ENCODE measurements around the gene FGF16. TPM values are rescaled to one million over a fixed set of nuclear protein-coding genes. Genes with fewer than 3 reads are reported as not detected.
A peak's percentile ranks its signal among the peaks of the same experiment; 100 is the strongest.
"Not testable (repeated sequence)": the region's sequence is repeated elsewhere in the genome, so short reads cannot be mapped to it uniquely, and the experiment has no call there.

The FGF16 gene
- total RNA-seq, 1 donor from 2014 or later: not detected

DNA sequence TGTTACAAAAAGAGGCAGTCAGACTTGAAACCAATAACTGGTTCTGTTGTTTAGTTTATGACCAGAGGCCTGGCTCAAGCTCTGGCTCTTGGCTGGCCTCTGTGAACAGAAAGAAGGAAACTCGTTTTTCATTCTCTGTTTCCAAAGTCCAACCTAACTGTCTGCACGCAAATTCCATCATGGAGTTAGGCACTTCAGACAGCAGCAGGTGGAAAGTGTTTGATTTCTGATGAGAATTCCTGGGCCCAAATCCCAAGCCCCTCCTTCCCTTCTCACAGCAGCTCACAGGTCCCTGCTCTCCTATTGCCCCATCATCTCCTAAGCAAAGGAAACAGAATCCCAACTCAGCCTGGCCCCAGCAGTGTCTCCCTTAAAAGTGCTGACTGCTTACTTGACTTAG, 42.8 kb upstream of the FGF16 start:
- Histone ChIP-seq H3K27ac (ENCODE audit: low read depth, low read length) (no peak overlapping the region), H3K4me3 (ENCODE audit: insufficient read depth, low read depth, low read length) (no peak overlapping the region), H3K27me3 (ENCODE audit: insufficient read depth, low read length) (no peaks in the 10 kb centered on the region), H3K4me1 (ENCODE audit: insufficient read depth, low read length) (no peaks in the 10 kb centered on the region), H3K9me3 (ENCODE audit: insufficient read depth, low read depth, low read length) (no peaks in the 10 kb centered on the region), H3K36me3 (ENCODE audit: insufficient read depth, low read length) (no peaks in the 10 kb centered on the region), H3K9ac (ENCODE audit: low read length) (no peak overlapping the region), H2AFZ (ENCODE audit: low read depth, low read length) (no peak overlapping the region), H4K20me1 (ENCODE audit: insufficient read depth, low read length) (no peaks in the 10 kb centered on the region), H3K79me2 (ENCODE audit: insufficient read depth, low read length) (no peaks in the 10 kb centered on the region), H3K4me2 (ENCODE audit: low read length) (no peak overlapping the region)
- Mint-ChIP-seq H3K4me3 (ENCODE audit: unreplicated experiment) (no peak overlapping the region), H3K36me3 (ENCODE audit: low read depth, unreplicated experiment) (no peaks in the 10 kb centered on the region), H3K9me3 (ENCODE audit: unreplicated experiment) (no peaks in the 10 kb centered on the region), H3K27me3 (ENCODE audit: low read depth, unreplicated experiment) (no peaks in the 10 kb centered on the region), H3K27ac (ENCODE audit: unreplicated experiment) (no peak overlapping the region), H3K4me1 (ENCODE audit: low read depth, unreplicated experiment) (no peaks in the 10 kb centered on the region)
- DNase-seq (ENCODE audit: low read depth) (peak; percentile 10), FAIRE-seq (no peak)
- no peak for TF ChIP-seq EZH2 (IDR thresholded peaks at IDR 0.05; ENCODE audit: insufficient read depth, low read length)

DNA sequence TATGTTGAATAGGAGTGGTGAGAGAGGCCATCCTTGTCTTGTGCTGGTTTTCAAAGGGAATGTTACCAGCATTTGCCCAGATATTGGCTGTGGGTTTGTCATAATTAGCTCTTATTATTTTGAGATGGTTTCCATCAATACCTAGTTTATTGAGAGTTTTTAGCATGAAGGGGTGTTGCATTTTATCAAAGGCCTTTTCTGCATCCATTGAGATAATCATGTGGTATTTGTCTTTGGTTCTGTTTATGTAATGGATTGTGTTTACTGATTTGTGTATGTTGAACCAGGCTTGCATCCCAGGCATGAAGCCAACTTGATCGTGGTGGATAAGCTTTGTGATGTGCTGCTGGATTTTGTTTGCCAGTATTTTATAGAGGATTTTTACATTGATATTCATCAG, 39.4 kb upstream of the FGF16 start:
- H3K27me3 Mint-ChIP-seq (ENCODE audit: low read depth, unreplicated experiment); H3K79me2 ChIP-seq (ENCODE audit: insufficient read depth, low read length); H3K4me1 Mint-ChIP-seq (ENCODE audit: low read depth, unreplicated experiment); H3K9me3 Mint-ChIP-seq (ENCODE audit: unreplicated experiment); H3K4me3 ChIP-seq (ENCODE audit: insufficient read depth, low read depth, low read length); H3K9me3 ChIP-seq (ENCODE audit: insufficient read depth, low read depth, low read length); H3K27me3 ChIP-seq (ENCODE audit: insufficient read depth, low read length); H3K9ac ChIP-seq (ENCODE audit: low read length); H3K27ac Mint-ChIP-seq (ENCODE audit: unreplicated experiment); H3K27ac ChIP-seq (ENCODE audit: low read depth, low read length); H3K4me3 Mint-ChIP-seq (ENCODE audit: unreplicated experiment); H3K4me1 ChIP-seq (ENCODE audit: insufficient read depth, low read length); H4K20me1 ChIP-seq (ENCODE audit: insufficient read depth, low read length); H3K4me2 ChIP-seq (ENCODE audit: low read length); H2AFZ ChIP-seq (ENCODE audit: low read depth, low read length); H3K36me3 ChIP-seq (ENCODE audit: insufficient read depth, low read length); DNase-seq (ENCODE audit: low read depth); FAIRE-seq; H3K36me3 Mint-ChIP-seq (ENCODE audit: low read depth, unreplicated experiment): not testable (repeated sequence)

DNA sequence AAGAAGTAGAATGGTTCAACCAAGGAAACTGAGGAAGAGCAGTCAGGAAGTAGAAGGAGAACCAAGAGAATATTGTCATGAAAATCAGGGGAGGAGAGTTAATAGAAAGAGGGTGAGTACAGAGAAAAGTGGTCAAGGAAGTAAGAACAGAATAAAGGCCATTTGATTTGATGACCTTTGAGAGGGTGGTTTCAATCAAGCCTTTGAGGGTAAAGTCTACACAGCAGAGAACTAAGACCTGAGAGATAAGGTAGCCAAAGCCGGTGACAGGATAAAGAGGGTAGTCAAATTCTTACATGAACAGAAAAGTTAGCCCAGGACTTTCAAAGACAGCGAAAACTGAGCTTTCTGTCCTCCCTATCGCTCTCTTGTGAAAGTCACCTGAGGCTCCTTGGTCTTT, 34.6 kb upstream of the FGF16 start:
- H4K20me1 ChIP-seq (ENCODE audit: insufficient read depth, low read length): no peaks in the 10 kb centered on the region
- FAIRE-seq: peak; percentile 63
- H3K36me3 Mint-ChIP-seq (ENCODE audit: low read depth, unreplicated experiment): no peaks in the 10 kb centered on the region

More for the DNA sequence above, 34.6 kb upstream of the FGF16 start:
- Histone ChIP-seq H3K27ac (ENCODE audit: low read depth, low read length) (no peak overlapping the region), H3K4me3 (ENCODE audit: insufficient read depth, low read depth, low read length) (no peak overlapping the region), H3K4me2 (ENCODE audit: low read length) (no peak overlapping the region), H2AFZ (ENCODE audit: low read depth, low read length) (no peak overlapping the region), H3K4me1 (ENCODE audit: insufficient read depth, low read length) (no peaks in the 10 kb centered on the region), H3K36me3 (ENCODE audit: insufficient read depth, low read length) (no peaks in the 10 kb centered on the region), H3K9ac (ENCODE audit: low read length) (no peak overlapping the region), H3K9me3 (ENCODE audit: insufficient read depth, low read depth, low read length) (no peaks in the 10 kb centered on the region), H3K79me2 (ENCODE audit: insufficient read depth, low read length) (no peaks in the 10 kb centered on the region), H3K27me3 (ENCODE audit: insufficient read depth, low read length) (no peaks in the 10 kb centered on the region)
- TF ChIP-seq, protein P1, sequence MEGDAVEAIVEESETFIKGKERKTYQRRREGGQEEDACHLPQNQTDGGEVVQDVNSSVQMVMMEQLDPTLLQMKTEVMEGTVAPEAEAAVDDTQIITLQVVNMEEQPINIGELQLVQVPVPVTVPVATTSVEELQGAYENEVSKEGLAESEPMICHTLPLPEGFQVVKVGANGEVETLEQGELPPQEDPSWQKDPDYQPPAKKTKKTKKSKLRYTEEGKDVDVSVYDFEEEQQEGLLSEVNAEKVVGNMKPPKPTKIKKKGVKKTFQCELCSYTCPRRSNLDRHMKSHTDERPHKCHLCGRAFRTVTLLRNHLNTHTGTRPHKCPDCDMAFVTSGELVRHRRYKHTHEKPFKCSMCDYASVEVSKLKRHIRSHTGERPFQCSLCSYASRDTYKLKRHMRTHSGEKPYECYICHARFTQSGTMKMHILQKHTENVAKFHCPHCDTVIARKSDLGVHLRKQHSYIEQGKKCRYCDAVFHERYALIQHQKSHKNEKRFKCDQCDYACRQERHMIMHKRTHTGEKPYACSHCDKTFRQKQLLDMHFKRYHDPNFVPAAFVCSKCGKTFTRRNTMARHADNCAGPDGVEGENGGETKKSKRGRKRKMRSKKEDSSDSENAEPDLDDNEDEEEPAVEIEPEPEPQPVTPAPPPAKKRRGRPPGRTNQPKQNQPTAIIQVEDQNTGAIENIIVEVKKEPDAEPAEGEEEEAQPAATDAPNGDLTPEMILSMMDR (IDR thresholded peaks at IDR 0.05; ENCODE audit: insufficient read depth, low read depth, low read length): no peak
- no peak for TF ChIP-seq EZH2 (IDR thresholded peaks at IDR 0.05; ENCODE audit: insufficient read depth, low read length)
- no peaks in the 10 kb centered on the region for H3K4me1 Mint-ChIP-seq (ENCODE audit: low read depth, unreplicated experiment)
- H3K4me3 Mint-ChIP-seq (ENCODE audit: unreplicated experiment): no peak overlapping the region
- no peak overlapping the region for H3K27ac Mint-ChIP-seq (ENCODE audit: unreplicated experiment)
- no peaks in the 10 kb centered on the region for H3K9me3 Mint-ChIP-seq (ENCODE audit: unreplicated experiment)
- no peak for DNase-seq (ENCODE audit: low read depth)
- no peaks in the 10 kb centered on the region for H3K27me3 Mint-ChIP-seq (ENCODE audit: low read depth, unreplicated experiment)

Data from astrocyte (in vitro differentiated cells and primary cell).